ENCODE data around the gene JAGN1.
"Not testable (repeated sequence)": the region's sequence is repeated elsewhere in the genome, so short reads cannot be mapped to it uniquely, and the experiment has no call there.

The JAGN1 gene

GRCh38 chr3:9890249-9891071 is at the start of gene JAGN1:
JAGN1 (plus strand) TSS chr3:9890610; CDS start chr3:9890723, 113 bp downstream.
- DNase-seq (ENCODE audit: extremely low spot score), result peak; percentile 91
- POLR2A ChIA-PET, result interaction anchor here (0.6 to 2.1 kb wide), 8 partner anchors 11 to 224 kb away, joined by 3 to 16 read pairs (median 5); partner anchors contain the start of genes CIDEC, CRELD1, IL17RE and RPUSD3
- TF ChIP-seq ZNF384 (IDR thresholded peaks at IDR 0.05), result no peak
- TF ChIP-seq HDGF (IDR thresholded peaks at IDR 0.05; ENCODE audit: borderline replicate concordance), result no peak
- peak; percentile 74 for TF ChIP-seq ELF4 (IDR thresholded peaks at IDR 0.05)
- no peak for TF ChIP-seq SUZ12 (IDR thresholded peaks at IDR 0.05)
- peak; percentile 81 for TF ChIP-seq L3MBTL2 (conservative IDR thresholded peaks at IDR 0.05)
- peak; percentile 76; the same call in 1 of the 2 replicates for TF ChIP-seq TARDBP (IDR thresholded peaks at IDR 0.05)
- TF ChIP-seq FOXA1 (IDR thresholded peaks at IDR 0.05), result no peak
- TF ChIP-seq SP1 (IDR thresholded peaks at IDR 0.05), result no peak
- TF ChIP-seq BHLHE40 (IDR thresholded peaks at IDR 0.05; ENCODE audit: borderline replicate concordance), result no peak
- TF ChIP-seq NFRKB (IDR thresholded peaks at IDR 0.05), result no peak
- peak; percentile 7; the same call in 1 of the 2 replicates for TF ChIP-seq CTBP1 (IDR thresholded peaks at IDR 0.05; ENCODE audit: borderline replicate concordance)
- CTCF ChIA-PET, result interaction anchor here (1.1 to 1.6 kb wide), 2 partner anchors 12 to 43 kb away, joined by 3 to 7 read pairs; partner anchors contain the start of gene CRELD1

- DNase-seq (ENCODE audit: extremely low spot score), result no peak
- CTCF ChIA-PET, result interaction anchor here (1.0 kb wide), 1 partner anchor 9 kb away, joined by 3 read pairs; no protein-coding TSS in a partner anchor
- POLR2A ChIA-PET, result interaction anchor here (0.9 to 1.5 kb wide), 3 partner anchors 9 to 109 kb away, joined by 3 to 4 read pairs (median 3); partner anchors contain the start of gene CAMK1
- no peak for TF ChIP-seq FOXA1 (IDR thresholded peaks at IDR 0.05)
- no peak for TF ChIP-seq NFRKB (IDR thresholded peaks at IDR 0.05)
- no peak for TF ChIP-seq LEF1 (IDR thresholded peaks at IDR 0.05; ENCODE audit: borderline replicate concordance)
- TF ChIP-seq FOXK2 (IDR thresholded peaks at IDR 0.05), result no peak
- no peak for TF ChIP-seq ELF4 (IDR thresholded peaks at IDR 0.05)
- no peak for TF ChIP-seq HDGF (IDR thresholded peaks at IDR 0.05; ENCODE audit: borderline replicate concordance)
These were observed 49.4 kb upstream of the JAGN1 start for GRCh38 chr3:9841015-9841414.

- DNase-seq (ENCODE audit: extremely low spot score), result peak; percentile 100
- ChIA-PET CTCF (interaction anchor here (1.1 kb wide), 1 partner anchor 88 kb away, joined by 6 read pairs; no protein-coding TSS in a partner anchor), POLR2A (interaction anchor here (0.6 to 2.5 kb wide), 15 partner anchors 13 to 477 kb away, joined by 3 to 14 read pairs (median 4); partner anchors contain the start of genes ARPC4, CRELD1, EMC3 and FANCD2OS)
- TF ChIP-seq BHLHE40 (IDR thresholded peaks at IDR 0.05; ENCODE audit: borderline replicate concordance) (no peak), L3MBTL2 (conservative IDR thresholded peaks at IDR 0.05) (peak; percentile 79), PKNOX1 (IDR thresholded peaks at IDR 0.05) (peak; percentile 100)
These were observed 46.5 kb upstream of the JAGN1 start, which contains the start of gene RPUSD3 for GRCh38 chr3:9843715-9844438. RPUSD3 (minus strand) TSS chr3:9844008; CDS start chr3:9843990, 18 bp downstream.

- POLR2A ChIA-PET, result no interaction called here
- DNase-seq (ENCODE audit: extremely low spot score), result no peak
- CTCF ChIA-PET, result interaction anchor here (0.7 kb wide), 1 partner anchor 30 kb away, joined by 3 read pairs; no protein-coding TSS in a partner anchor
- TF ChIP-seq BHLHE40 (IDR thresholded peaks at IDR 0.05; ENCODE audit: borderline replicate concordance) (no peak), HDGF (IDR thresholded peaks at IDR 0.05; ENCODE audit: borderline replicate concordance) (no peak), FOXK2 (IDR thresholded peaks at IDR 0.05) (no peak), PKNOX1 (IDR thresholded peaks at IDR 0.05) (no peak), TARDBP (IDR thresholded peaks at IDR 0.05) (no peak), ZNF384 (IDR thresholded peaks at IDR 0.05) (no peak), SUZ12 (IDR thresholded peaks at IDR 0.05) (no peak), ELF4 (IDR thresholded peaks at IDR 0.05) (no peak), FOXM1 (IDR thresholded peaks at IDR 0.05; ENCODE audit: borderline replicate concordance) (no peak), CTBP1 (IDR thresholded peaks at IDR 0.05; ENCODE audit: borderline replicate concordance) (no peak), NFRKB (IDR thresholded peaks at IDR 0.05) (no peak), ARNT (IDR thresholded peaks at IDR 0.05) (no peak), SP1 (IDR thresholded peaks at IDR 0.05) (no peak), L3MBTL2 (conservative IDR thresholded peaks at IDR 0.05) (no peak)
These were observed 44.2 kb upstream of the JAGN1 start for GRCh38 chr3:9846231-9846630.

- TF ChIP-seq BHLHE40 (IDR thresholded peaks at IDR 0.05; ENCODE audit: borderline replicate concordance), result no peak
- TF ChIP-seq TARDBP (IDR thresholded peaks at IDR 0.05), result no peak
- no peak for TF ChIP-seq HDGF (IDR thresholded peaks at IDR 0.05; ENCODE audit: borderline replicate concordance)
- TF ChIP-seq FOXM1 (IDR thresholded peaks at IDR 0.05; ENCODE audit: borderline replicate concordance), result no peak
- TF ChIP-seq LEF1 (IDR thresholded peaks at IDR 0.05; ENCODE audit: borderline replicate concordance), result no peak
- no peak for TF ChIP-seq ELF4 (IDR thresholded peaks at IDR 0.05)
- no peak for TF ChIP-seq PKNOX1 (IDR thresholded peaks at IDR 0.05)
- TF ChIP-seq SUZ12 (IDR thresholded peaks at IDR 0.05), result no peak
- no peak for TF ChIP-seq L3MBTL2 (conservative IDR thresholded peaks at IDR 0.05)
- TF ChIP-seq FOXA1 (IDR thresholded peaks at IDR 0.05), result no peak
- TF ChIP-seq NFRKB (IDR thresholded peaks at IDR 0.05), result no peak
- no peak for TF ChIP-seq FOXK2 (IDR thresholded peaks at IDR 0.05)
- ChIA-PET CTCF (no interaction called here), POLR2A (no interaction called here)
- DNase-seq (ENCODE audit: extremely low spot score), result no peak
These were observed 43.4 kb upstream of the JAGN1 start for GRCh38 chr3:9846931-9847488.

GRCh38 chr3:9847870-9848269 is 42.5 kb upstream of the JAGN1 start:
- CTCF ChIA-PET; DNase-seq (ENCODE audit: extremely low spot score); POLR2A ChIA-PET: not testable (repeated sequence)

- DNase-seq (ENCODE audit: extremely low spot score); POLR2A ChIA-PET; CTCF ChIA-PET: not testable (repeated sequence)
These were observed 41.5 kb upstream of the JAGN1 start for GRCh38 chr3:9848860-9849259.

- CTCF ChIA-PET; DNase-seq (ENCODE audit: extremely low spot score); POLR2A ChIA-PET: not testable (repeated sequence)
These were observed 39.0 kb upstream of the JAGN1 start for GRCh38 chr3:9851383-9851782.

- CTCF ChIA-PET; DNase-seq (ENCODE audit: extremely low spot score): not testable (repeated sequence)
These were observed 38.5 kb upstream of the JAGN1 start for GRCh38 chr3:9851926-9852325.

More at GRCh38 chr3:9851926-9852325, 38.5 kb upstream of the JAGN1 start:
- POLR2A ChIA-PET, result not testable (repeated sequence)

Data from HEK293T (cell line).